Endothelial cell of umbilical vein (primary cell): ENCODE data around the gene TSPAN18. TPM values are rescaled to one million over a fixed set of nuclear protein-coding genes. Genes with fewer than 3 reads are reported as not detected.

Experiments used
- BruUV-seq: library from RNA; stranded (reverse); fragments of 400-500 nt; replicated peaks from 2 replicates; lab custom pipeline; 2021; lab: Mats Ljungman, UMichigan
- CTCF ChIA-PET: fragments of 300-600, 350-600 bp; sonication (Branson Sonifier 250); formaldehyde crosslinking; loops from one replicate; lab custom pipeline; 2021; ENCODE audit warnings: antibody characterized with exemption, inconsistent platforms; lab: Charles Lee
- POLR2A ChIA-PET: fragments of 300-600, 350-600 bp; sonication (Branson Sonifier 250); formaldehyde crosslinking; loops from one replicate; lab custom pipeline; 2021; ENCODE audit warnings: antibody characterized with exemption, inconsistent platforms; lab: Charles Lee
- DNase-seq: peaks from one replicate; pipeline ENCODE4 v3.0.0-alpha.2; 2011; ENCODE audit warnings: low read depth, low spot score
- FAIRE-seq: peaks from 2 replicates; lab custom pipeline; 2011; peaks lifted over from hg19 to GRCh38; lab: Jason Lieb, UNC
- H2AFZ ChIP-seq: 2 replicates; pipeline ENCODE4 v1.6.0; 2012; ENCODE audit warnings: low read depth, low read length, control low read depth, inconsistent platforms
- H3K27ac ChIP-seq: 2 replicates; pipeline ENCODE4 v1.5.1; 2011; ENCODE audit warnings: low read depth, mild to moderate bottlenecking, control low read depth, low read length, moderate library complexity; ENCODE audit not compliant: insufficient read depth
- H3K27me3 ChIP-seq, 2 experiments: 2 replicates each; pipeline versions ENCODE4 v1.6.0 to v1.6.1; 2011; ENCODE audit warnings: low read length in 2 of 2, mixed read lengths in 1 of 2; ENCODE audit not compliant: control insufficient read depth in 2 of 2, insufficient read depth in 2 of 2
- H3K36me3 ChIP-seq, 2 experiments: 2 replicates in 1 of 2; 3 replicates in 1 of 2; pipeline ENCODE4 v1.5.1; 2011; ENCODE audit warnings: low read length in 2 of 2, mild to moderate bottlenecking in 1 of 2, moderate library complexity in 1 of 2; ENCODE audit not compliant: control insufficient read depth in 2 of 2, insufficient read depth in 2 of 2; ENCODE audit errors: extremely low read depth in 1 of 2
- H3K4me1 ChIP-seq: 3 replicates; pipeline ENCODE4 v1.5.1; 2011; ENCODE audit warnings: mild to moderate bottlenecking, low read length; ENCODE audit not compliant: control insufficient read depth, insufficient read depth; ENCODE audit errors: extremely low read depth
- H3K4me2 ChIP-seq: 2 replicates; pipeline ENCODE4 v1.6.1; 2011; ENCODE audit warnings: low read length, control low read depth, mixed read lengths; ENCODE audit not compliant: insufficient read depth
- H3K4me3 ChIP-seq, 3 experiments: fragments of 200-600 bp in 1 of 3; sonication (generic), shearing (Covaris generic) in 1 of 3; replicated peaks in 1 of 3; 2 replicates each; pipeline ENCODE4 v1.5.1; 2011 to 2016; ENCODE audit warnings: control low read depth in 3 of 3, low read length in 3 of 3, mild to moderate bottlenecking in 2 of 3, inconsistent platforms in 1 of 3, low read depth in 1 of 3, moderate library complexity in 1 of 3; ENCODE audit not compliant: insufficient read depth in 1 of 3
- H3K79me2 ChIP-seq: 2 replicates; pipeline ENCODE4 v1.6.0; 2012; ENCODE audit warnings: low read length, inconsistent platforms; ENCODE audit not compliant: control insufficient read depth, insufficient read depth
- H3K9ac ChIP-seq: replicated peaks from 2 replicates; pipeline ENCODE3; 2011; ENCODE audit warnings: low read length, control low read depth; ENCODE audit not compliant: insufficient read depth; ENCODE audit errors: extremely low read depth
- H3K9me1 ChIP-seq: replicated peaks from 3 replicates; pipeline ENCODE4 v1.6.0; 2011; ENCODE audit warnings: mild to moderate bottlenecking, low read length; ENCODE audit not compliant: control insufficient read depth, insufficient read depth; ENCODE audit errors: extremely low read depth
- H3K9me3 ChIP-seq: replicated peaks from 2 replicates; pipeline ENCODE4 v1.5.1; 2012; ENCODE audit warnings: low read length, inconsistent platforms; ENCODE audit not compliant: control insufficient read depth, insufficient read depth
- H4K20me1 ChIP-seq: replicated peaks from 2 replicates; pipeline ENCODE3; 2011; ENCODE audit warnings: mild to moderate bottlenecking, low read length; ENCODE audit not compliant: control insufficient read depth, insufficient read depth; ENCODE audit errors: extremely low read depth
- EZH2 ChIP-seq: IDR thresholded peaks from 2 replicates; pipeline ENCODE4 v1.6.1; 2012; ENCODE audit warnings: borderline replicate concordance, low read depth, mild to moderate bottlenecking, moderate library complexity, low read length, inconsistent platforms; ENCODE audit not compliant: severe bottlenecking
- FOS ChIP-seq: IDR thresholded peaks from 2 replicates; pipeline ENCODE4 v1.6.1; 2011; ENCODE audit warnings: mild to moderate bottlenecking, low read length, moderate library complexity, borderline replicate concordance; ENCODE audit not compliant: insufficient read depth
- GATA2 ChIP-seq: IDR thresholded peaks from 2 replicates; pipeline ENCODE4 v1.7.0; 2011; ENCODE audit warnings: low read depth, mild to moderate bottlenecking, moderate library complexity, mixed read lengths, low read length; ENCODE audit not compliant: insufficient read length, insufficient read depth
- JUN ChIP-seq: IDR thresholded peaks from 2 replicates; pipeline ENCODE4 v1.6.1; 2011; ENCODE audit warnings: borderline replicate concordance, low read depth; ENCODE audit not compliant: insufficient read length, insufficient read depth
- MYC ChIP-seq: IDR thresholded peaks from one replicate; pipeline ENCODE4 v1.6.1; 2011; ENCODE audit warnings: mild to moderate bottlenecking, low read depth, low read length
- POLR2A ChIP-seq: IDR thresholded peaks from 2 replicates; pipeline ENCODE4 v1.6.1; 2012; ENCODE audit warnings: low read depth, mild to moderate bottlenecking, control low read depth, low read length
- POLR2AphosphoS5 ChIP-seq: IDR thresholded peaks from 2 replicates; pipeline ENCODE4 v1.6.1; 2012; ENCODE audit warnings: low read depth, mild to moderate bottlenecking, control low read depth, low read length, moderate library complexity; ENCODE audit not compliant: insufficient read depth
- dilution Hi-C: fragments of 300-500 bp; cut with MboI; formaldehyde crosslinking; loops from one replicate; pipeline ENCODE4 v1.15.0; 2019; ENCODE audit warnings: low sequenced_read_pairs; ENCODE audit not compliant: extremely low pct_ligation_motif_present
- intact Hi-C: fragments of 100-400 bp; cut with micrococcal nuclease; formaldehyde crosslinking; loops from one replicate; pipeline ENCODE4 v1.10.0; 2022
- polyA plus RNA-seq, 4 experiments: library from polyadenylated mRNA; depleted of rRNA in 3 of 4; stranded (reverse) in 3 of 4; unstranded in 1 of 4; fragments of >200 nt; gene quantifications; 2 replicates each; pipeline versions ENCODE4 v1.2.1 to v1.2.3, GENCODE V29; 2011 to 2012; ENCODE audit warnings: missing spikeins in 1 of 4
- total RNA-seq: library from RNA; stranded (reverse); gene quantifications from 2 replicates; pipeline ENCODE4 v1.2.3, GENCODE V29; 2021
- TF ChIP-seq, protein P1 (sequence below), 2 donors: IDR thresholded peaks; 1 replicate in 1 of 2; 2 replicates in 1 of 2; pipeline ENCODE4 v1.5.1; 2011; ENCODE audit warnings: low read length in 2 of 2, mild to moderate bottlenecking in 2 of 2, moderate library complexity in 2 of 2, control low read depth in 1 of 2, inconsistent platforms in 1 of 2, low read depth in 1 of 2; ENCODE audit not compliant: insufficient read depth in 1 of 2; ENCODE audit errors: extremely low read depth in 1 of 2
- TF ChIP-seq, protein P2 (sequence below): IDR thresholded peaks from 2 replicates; pipeline ENCODE4 v1.6.1; 2011; ENCODE audit not compliant: insufficient read depth, insufficient read length

Gene TSPAN18
- total and polyA plus RNA-seq, 2 donors (not counting 3 experiments of a cell fraction or from before 2014, with no cell fraction given), result 32.2 to 118 TPM

DNA sequence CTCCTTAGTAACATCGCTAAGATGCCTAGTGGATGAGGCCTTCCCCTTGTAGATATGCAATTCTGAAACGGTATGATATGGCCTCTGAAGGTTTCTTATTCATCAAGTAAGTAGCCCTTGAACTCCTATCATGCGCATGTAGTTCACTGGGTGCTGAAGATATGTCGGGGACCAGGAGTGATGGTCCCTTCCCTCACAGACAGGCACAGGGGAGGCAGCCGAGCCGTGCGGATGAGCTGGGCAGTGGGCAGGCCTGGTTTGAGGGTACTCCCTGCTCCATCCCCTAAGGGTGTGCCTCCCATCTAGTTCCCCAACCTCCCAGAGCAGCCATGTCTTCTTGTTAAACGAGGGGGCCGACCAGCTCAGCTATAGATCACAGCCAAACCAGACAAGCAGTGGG, 183.8 kb downstream of the TSPAN18 start:
- dilution Hi-C loops, result no loop called here
- H3K9me3 ChIP-seq, result no peaks in the 10 kb centered on the region
- no TSS peak for BruUV-seq

More for the DNA sequence above, 183.8 kb downstream of the TSPAN18 start:
- Histone ChIP-seq H2AFZ (no peak overlapping the region), H3K27ac (no peak overlapping the region), H4K20me1 (no peaks in the 10 kb centered on the region), H3K4me3 (no peak overlapping the region), H3K9me1 (no peaks in the 10 kb centered on the region), H3K9ac (no peak overlapping the region), H3K4me2 (no peak overlapping the region), H3K79me2 (no peaks in the 10 kb centered on the region), H3K36me3 (peaks cover 0 to 10% of the 10 kb centered on the region in 2 experiments), H3K4me1 (peaks cover 2% of the 10 kb centered on the region), H3K27me3 (no peaks in the 10 kb centered on the region)
- intact Hi-C loops, result loop anchor here (2.0 kb wide), 1 partner anchor 354 kb away; no protein-coding TSS in a partner anchor
- TF ChIP-seq POLR2A (no peak), FOS (no peak), JUN (no peak), EZH2 (no peak), MYC (no peak), GATA2 (no peak), POLR2AphosphoS5 (no peak)
- TF ChIP-seq, protein P1, sequence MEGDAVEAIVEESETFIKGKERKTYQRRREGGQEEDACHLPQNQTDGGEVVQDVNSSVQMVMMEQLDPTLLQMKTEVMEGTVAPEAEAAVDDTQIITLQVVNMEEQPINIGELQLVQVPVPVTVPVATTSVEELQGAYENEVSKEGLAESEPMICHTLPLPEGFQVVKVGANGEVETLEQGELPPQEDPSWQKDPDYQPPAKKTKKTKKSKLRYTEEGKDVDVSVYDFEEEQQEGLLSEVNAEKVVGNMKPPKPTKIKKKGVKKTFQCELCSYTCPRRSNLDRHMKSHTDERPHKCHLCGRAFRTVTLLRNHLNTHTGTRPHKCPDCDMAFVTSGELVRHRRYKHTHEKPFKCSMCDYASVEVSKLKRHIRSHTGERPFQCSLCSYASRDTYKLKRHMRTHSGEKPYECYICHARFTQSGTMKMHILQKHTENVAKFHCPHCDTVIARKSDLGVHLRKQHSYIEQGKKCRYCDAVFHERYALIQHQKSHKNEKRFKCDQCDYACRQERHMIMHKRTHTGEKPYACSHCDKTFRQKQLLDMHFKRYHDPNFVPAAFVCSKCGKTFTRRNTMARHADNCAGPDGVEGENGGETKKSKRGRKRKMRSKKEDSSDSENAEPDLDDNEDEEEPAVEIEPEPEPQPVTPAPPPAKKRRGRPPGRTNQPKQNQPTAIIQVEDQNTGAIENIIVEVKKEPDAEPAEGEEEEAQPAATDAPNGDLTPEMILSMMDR (IDR thresholded peaks at IDR 0.05; ENCODE audit: extremely low read depth in 1 of 2, insufficient read depth in 1 of 2, low read depth in 1 of 2, low read length in 2 of 2), result no peak
- TF ChIP-seq, protein P2, sequence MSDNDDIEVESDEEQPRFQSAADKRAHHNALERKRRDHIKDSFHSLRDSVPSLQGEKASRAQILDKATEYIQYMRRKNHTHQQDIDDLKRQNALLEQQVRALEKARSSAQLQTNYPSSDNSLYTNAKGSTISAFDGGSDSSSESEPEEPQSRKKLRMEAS, result no peak
- FAIRE-seq (no peak), DNase-seq (no peak)
- CTCF ChIA-PET, result interaction anchor here (1.1 to 2.7 kb wide), 27 partner anchors 11 to 354 kb away, joined by 3 to 187 read pairs (median 8); no protein-coding TSS in a partner anchor
- POLR2A ChIA-PET, result no interaction called here
